Fibroblast of lung (primary cell): ENCODE measurements around the gene DPYD. TPM values are rescaled to one million over a fixed set of nuclear protein-coding genes. Genes with fewer than 3 reads are reported as not detected.

Source experiments
- DNase-seq, 2 donors: peaks; one replicate each; pipeline versions ENCODE4 v3.0.0 to v3.0.0-alpha.2; 2010; ENCODE audit warnings: low read depth in 2 of 2
- H2AFZ ChIP-seq: 2 replicates; pipeline ENCODE4 v1.5.1; 2012; ENCODE audit warnings: low read length, control low read depth, inconsistent platforms
- H3K27ac ChIP-seq: 2 replicates; pipeline ENCODE4 v1.5.1; 2011; ENCODE audit warnings: low read length, control low read depth; ENCODE audit not compliant: insufficient read depth
- H3K27me3 ChIP-seq: 2 replicates; pipeline ENCODE4 v1.5.1; 2011; ENCODE audit warnings: mild to moderate bottlenecking, low read length; ENCODE audit not compliant: control insufficient read depth, insufficient read depth
- H3K36me3 ChIP-seq: 2 replicates; pipeline ENCODE4 v1.5.1; 2011; ENCODE audit warnings: low read length; ENCODE audit not compliant: control insufficient read depth, insufficient read depth
- H3K4me1 ChIP-seq: 2 replicates; pipeline ENCODE4 v1.5.1; 2011; ENCODE audit warnings: low read length; ENCODE audit not compliant: control insufficient read depth, insufficient read depth; ENCODE audit errors: extremely low read depth
- H3K4me2 ChIP-seq: 2 replicates; pipeline ENCODE4 v1.5.1; 2011; ENCODE audit warnings: low read length, control low read depth; ENCODE audit not compliant: insufficient read depth; ENCODE audit errors: extremely low read depth
- H3K4me3 ChIP-seq, 4 experiments: fragments of 200-600 bp in 1 of 4; sonication (generic) in 1 of 4; replicated peaks in 1 of 4; 2 replicates each; pipeline ENCODE4 v1.5.1; 2011 to 2016; ENCODE audit warnings: low read length in 4 of 4, low read depth in 3 of 4, mild to moderate bottlenecking in 3 of 4, control low read depth in 2 of 4, inconsistent platforms in 1 of 4, mixed read lengths in 1 of 4; ENCODE audit not compliant: insufficient read depth in 1 of 4; ENCODE audit errors: control extremely low read depth in 1 of 4
- H3K79me2 ChIP-seq: 2 replicates; pipeline ENCODE4 v1.5.1; 2012; ENCODE audit warnings: mild to moderate bottlenecking, low read length, inconsistent platforms; ENCODE audit not compliant: control insufficient read depth, insufficient read depth
- H3K9ac ChIP-seq: 2 replicates; pipeline ENCODE4 v1.5.1; 2011; ENCODE audit warnings: mild to moderate bottlenecking, low read length, control low read depth; ENCODE audit not compliant: insufficient read depth
- H3K9me3 ChIP-seq: 2 replicates; pipeline ENCODE4 v1.5.1; 2012; ENCODE audit warnings: low read depth, low read length; ENCODE audit not compliant: control insufficient read depth, insufficient read depth
- H4K20me1 ChIP-seq: 2 replicates; pipeline ENCODE4 v1.5.1; 2011; ENCODE audit warnings: low read length; ENCODE audit not compliant: control insufficient read depth, insufficient read depth; ENCODE audit errors: extremely low read depth
- CTCF ChIP-seq, 2 donors: IDR thresholded peaks in 1 of 2; conservative IDR thresholded peaks in 1 of 2; 1 replicate in 1 of 2; 2 replicates in 1 of 2; pipeline ENCODE4 v1.5.1; 2011 to 2012; ENCODE audit warnings: low read length in 2 of 2, control low read depth in 1 of 2, inconsistent platforms in 1 of 2, low read depth in 1 of 2, mild to moderate bottlenecking in 1 of 2
- EZH2 ChIP-seq: IDR thresholded peaks from 2 replicates; pipeline ENCODE4 v1.5.1; 2012; ENCODE audit warnings: low read length, control low read depth, mild to moderate bottlenecking; ENCODE audit errors: missing control alignments
- polyA plus RNA-seq, 2 donors: library from polyadenylated mRNA; depleted of rRNA in 1 of 2; stranded (reverse) in 1 of 2; unstranded in 1 of 2; fragments of >200 nt; gene quantifications; 2 replicates each; pipeline ENCODE4 v1.2.1, GENCODE V29; 2011 to 2012; ENCODE audit warnings: missing spikeins in 1 of 2
- total RNA-seq: library from RNA; depleted of rRNA; stranded (reverse); fragments of >200 nt; gene quantifications from 2 replicates; pipeline ENCODE4 v1.2.1, GENCODE V29; 2014

Gene DPYD
- total and polyA plus RNA-seq, 2 donors (not counting 1 experiment from before 2014, with no cell fraction given) = 32.0 to 63.1 TPM

GRCh38 chr1:97108179-97108578 lies 812.7 kb downstream of the DPYD start:
- no peak overlapping the region for H3K9ac ChIP-seq
- no peak overlapping the region for H3K4me3 ChIP-seq
- H3K9me3 ChIP-seq = no peaks in the 10 kb centered on the region
- TF ChIP-seq CTCF (conservative IDR thresholded peaks at IDR 0.05 in 1 of 2, IDR thresholded peaks at IDR 0.05 in 1 of 2; ENCODE audit: low read depth in 1 of 2, low read length in 2 of 2) (no peak), EZH2 (no peak)
- no peak overlapping the region for H3K27ac ChIP-seq
- H3K4me1 ChIP-seq = no peaks in the 10 kb centered on the region
- H3K36me3 ChIP-seq = no peaks in the 10 kb centered on the region
- DNase-seq = peak in 1 of 2 donors; percentile 26
- H4K20me1 ChIP-seq = no peaks in the 10 kb centered on the region
- H3K4me2 ChIP-seq = no peak overlapping the region
- no peak overlapping the region for H2AFZ ChIP-seq
- no peaks in the 10 kb centered on the region for H3K79me2 ChIP-seq
- H3K27me3 ChIP-seq = no peaks in the 10 kb centered on the region

- no peak overlapping the region for H2AFZ ChIP-seq
- no peak for TF ChIP-seq CTCF (conservative IDR thresholded peaks at IDR 0.05 in 1 of 2, IDR thresholded peaks at IDR 0.05 in 1 of 2; ENCODE audit: low read depth in 1 of 2, low read length in 2 of 2)
- no peak for TF ChIP-seq EZH2
- H4K20me1 ChIP-seq = no peaks in the 10 kb centered on the region
- no peaks in the 10 kb centered on the region for H3K79me2 ChIP-seq
- H3K27ac ChIP-seq = no peak overlapping the region
- H3K9ac ChIP-seq = no peak overlapping the region
- no peaks in the 10 kb centered on the region for H3K27me3 ChIP-seq
- H3K4me2 ChIP-seq = no peak overlapping the region
- no peaks in the 10 kb centered on the region for H3K36me3 ChIP-seq
- peak in 1 of 2 donors; percentile 24 for DNase-seq
- H3K9me3 ChIP-seq = no peaks in the 10 kb centered on the region
- H3K4me3 ChIP-seq = no peak overlapping the region
- H3K4me1 ChIP-seq = no peaks in the 10 kb centered on the region
Observed at GRCh38 chr1:97105531-97105930, 815.3 kb downstream of the DPYD start.

- DNase-seq = no peak
- Histone ChIP-seq H3K9me3 (no peaks in the 10 kb centered on the region), H3K27ac (no peak overlapping the region), H2AFZ (no peak overlapping the region), H3K4me3 (no peak overlapping the region), H4K20me1 (no peaks in the 10 kb centered on the region), H3K9ac (no peak overlapping the region), H3K27me3 (no peaks in the 10 kb centered on the region), H3K79me2 (no peaks in the 10 kb centered on the region), H3K4me2 (no peak overlapping the region), H3K36me3 (no peaks in the 10 kb centered on the region), H3K4me1 (no peaks in the 10 kb centered on the region)
- TF ChIP-seq EZH2 = no peak
- TF ChIP-seq CTCF (conservative IDR thresholded peaks at IDR 0.05 in 1 of 2, IDR thresholded peaks at IDR 0.05 in 1 of 2; ENCODE audit: low read depth in 1 of 2, low read length in 2 of 2) = no peak
Observed at GRCh38 chr1:97101509-97101908, 819.3 kb downstream of the DPYD start.
